ENCODE results near the gene ASS1. TPM values are rescaled to one million over a fixed set of nuclear protein-coding genes. Genes with fewer than 3 reads are reported as not detected.

The ASS1 gene
- polyA plus RNA-seq (2011; rRNA removed) (32.5 and 36.9 TPM in 2 replicates), polyA plus RNA-seq (2017; fragmentation: RNase III; extraction: RNeasy Plus Mini Kit Qiagen cat#74134 plus additional on column Dnase treatment) (11.3 to 12.9 TPM (median 11.8 TPM) in 3 replicates), polyA minus RNA-seq (2011; rRNA and poly(A)+ RNA removed) (17.1 and 24.9 TPM in 2 replicates)
- 13.7 and 16.0 TPM in 2 replicates for polyA plus RNA-seq (2012; cell fraction: cytosol; rRNA removed)
- 8.3 and 11.0 TPM in 2 replicates for polyA plus RNA-seq (2012; cell fraction: nucleus; rRNA removed)

- no peak for TF ChIP-seq SMC3 (IDR thresholded peaks at IDR 0.05)
- TF ChIP-seq, protein P1, sequence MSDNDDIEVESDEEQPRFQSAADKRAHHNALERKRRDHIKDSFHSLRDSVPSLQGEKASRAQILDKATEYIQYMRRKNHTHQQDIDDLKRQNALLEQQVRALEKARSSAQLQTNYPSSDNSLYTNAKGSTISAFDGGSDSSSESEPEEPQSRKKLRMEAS (IDR thresholded peaks at IDR 0.05): peak; percentile 58
- TF ChIP-seq NFE2L2 (conservative IDR thresholded peaks at IDR 0.05; ENCODE audit: low read length): no peak
- TF ChIP-seq, protein P2, sequence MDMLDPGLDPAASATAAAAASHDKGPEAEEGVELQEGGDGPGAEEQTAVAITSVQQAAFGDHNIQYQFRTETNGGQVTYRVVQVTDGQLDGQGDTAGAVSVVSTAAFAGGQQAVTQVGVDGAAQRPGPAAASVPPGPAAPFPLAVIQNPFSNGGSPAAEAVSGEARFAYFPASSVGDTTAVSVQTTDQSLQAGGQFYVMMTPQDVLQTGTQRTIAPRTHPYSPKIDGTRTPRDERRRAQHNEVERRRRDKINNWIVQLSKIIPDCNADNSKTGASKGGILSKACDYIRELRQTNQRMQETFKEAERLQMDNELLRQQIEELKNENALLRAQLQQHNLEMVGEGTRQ (IDR thresholded peaks at IDR 0.05): 0 out of 2 replicates have a peak, but pooled peaks have one; percentile 19
- peak; percentile 70 to 83 for ATAC-seq
- WGBS (ENCODE audit: missing lambda C conversion rate): no CpG with 5 or more reads among the region's 66 CpGs
- H3K4me2 ChIP-seq: peak within 1 kb of the TSS; percentile 100
- peak within 1 kb of the TSS; percentile 77 for H3K4me3 ChIP-seq
- ChIA-PET CTCF (interaction anchor here (0.9 to 2.7 kb wide), 2 partner anchors 11 to 30 kb away, joined by 4 to 26 read pairs; no protein-coding TSS in a partner anchor), POLR2A (no interaction called here)
- peaks cover 14% of the 10 kb centered on the region; the same call in 1 of the 3 replicates for H3K9me3 ChIP-seq
- DNase-seq (ENCODE audit: low read depth in 1 of 2, low spot score in 1 of 2): peak in 1 of 2 experiments; percentile 68
- peak within 1 kb of the TSS; percentile 58 to 85; a peak in 5 of 6 replicates for H3K27ac ChIP-seq
- FAIRE-seq: no peak
- peaks cover 31% of the 10 kb centered on the region for H3K4me1 ChIP-seq
Measured at GRCh38 chr9:130444565-130445221, at the start of gene ASS1. TSS of gene ASS1 (plus strand) at chr9:130444961. CDS start at chr9:130452229, 7,268 bp downstream.

DNA sequence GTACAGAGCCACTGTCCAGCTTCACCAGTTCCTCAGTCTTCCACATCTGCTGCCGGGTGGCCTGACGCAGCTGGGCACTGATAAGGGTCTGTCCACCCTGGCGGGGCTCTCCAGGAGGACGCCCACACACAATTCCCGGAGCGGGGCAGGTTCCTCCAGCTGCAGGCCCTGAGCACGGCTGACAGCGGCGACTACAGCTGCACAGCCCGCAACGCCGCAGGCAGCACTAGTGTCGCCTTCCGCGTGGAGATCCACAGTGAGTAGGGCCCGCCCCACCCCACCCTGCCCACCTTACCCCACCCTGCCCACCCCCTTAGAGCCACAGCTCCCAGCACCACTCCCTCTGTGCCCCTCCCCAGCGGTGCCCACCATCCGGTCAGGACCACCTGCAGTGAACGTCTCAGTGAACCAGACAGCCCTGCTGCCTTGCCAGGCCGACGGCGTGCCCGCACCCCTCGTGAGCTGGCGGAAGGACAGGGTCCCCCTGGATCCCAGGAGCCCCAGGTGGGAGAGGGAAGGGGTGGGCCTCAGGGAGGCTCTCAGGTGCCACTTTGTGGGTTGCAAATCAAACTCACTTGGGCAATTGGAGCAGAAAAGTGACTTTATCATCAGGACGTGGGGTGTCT, 48.8 kb upstream of the ASS1 start:
- DNase-seq (ENCODE audit: low read depth in 1 of 2, low spot score in 1 of 2): no peak
- no peak for FAIRE-seq

GRCh38 chr9:130396581-130396980, 48.2 kb upstream of the ASS1 start:
- ChIA-PET POLR2A (no interaction called here), CTCF (interaction anchor here (1.7 kb wide), 1 partner anchor 14 kb away, joined by 4 read pairs; no protein-coding TSS in a partner anchor)
- H3K9me3 ChIP-seq: no peaks in the 10 kb centered on the region
- no peaks in the 10 kb centered on the region for H3K4me1 ChIP-seq
- FAIRE-seq: no peak
- 72% methylated on average over 3 of the region's 4 CpGs for WGBS (ENCODE audit: missing lambda C conversion rate)
- no peak for TF ChIP-seq HOXB5 (CRISPR knock-in tag; IDR thresholded peaks at IDR 0.05)
- TF ChIP-seq RARB (CRISPR knock-in tag; IDR thresholded peaks at IDR 0.05): no peak
- peak in 1 of 2 experiments; percentile 63; a peak in 3 of 6 replicates for ATAC-seq
- no peak overlapping the region for H3K27ac ChIP-seq
- no peak overlapping the region for H3K4me3 ChIP-seq
- peak in 1 of 2 experiments; percentile 25 for DNase-seq (ENCODE audit: low read depth in 1 of 2, low spot score in 1 of 2)
- H3K4me2 ChIP-seq: no peak overlapping the region

More for the DNA sequence above, 48.8 kb upstream of the ASS1 start:
- Histone ChIP-seq H3K4me2 (no peak overlapping the region), H3K27ac (no peak overlapping the region), H3K4me3 (no peak overlapping the region), H3K4me1 (no peaks in the 10 kb centered on the region), H3K9me3 (no peaks in the 10 kb centered on the region)
- no peak for ATAC-seq
- TF ChIP-seq CBX8 (IDR thresholded peaks at IDR 0.05) (no peak), NPAS2 (CRISPR knock-in tag; IDR thresholded peaks at IDR 0.05; ENCODE audit: borderline replicate concordance) (no peak), RFX5 (IDR thresholded peaks at IDR 0.05) (no peak), HDAC2 (IDR thresholded peaks at IDR 0.05) (no peak), RARB (CRISPR knock-in tag; IDR thresholded peaks at IDR 0.05) (no peak)
- TF ChIP-seq, protein P3, sequence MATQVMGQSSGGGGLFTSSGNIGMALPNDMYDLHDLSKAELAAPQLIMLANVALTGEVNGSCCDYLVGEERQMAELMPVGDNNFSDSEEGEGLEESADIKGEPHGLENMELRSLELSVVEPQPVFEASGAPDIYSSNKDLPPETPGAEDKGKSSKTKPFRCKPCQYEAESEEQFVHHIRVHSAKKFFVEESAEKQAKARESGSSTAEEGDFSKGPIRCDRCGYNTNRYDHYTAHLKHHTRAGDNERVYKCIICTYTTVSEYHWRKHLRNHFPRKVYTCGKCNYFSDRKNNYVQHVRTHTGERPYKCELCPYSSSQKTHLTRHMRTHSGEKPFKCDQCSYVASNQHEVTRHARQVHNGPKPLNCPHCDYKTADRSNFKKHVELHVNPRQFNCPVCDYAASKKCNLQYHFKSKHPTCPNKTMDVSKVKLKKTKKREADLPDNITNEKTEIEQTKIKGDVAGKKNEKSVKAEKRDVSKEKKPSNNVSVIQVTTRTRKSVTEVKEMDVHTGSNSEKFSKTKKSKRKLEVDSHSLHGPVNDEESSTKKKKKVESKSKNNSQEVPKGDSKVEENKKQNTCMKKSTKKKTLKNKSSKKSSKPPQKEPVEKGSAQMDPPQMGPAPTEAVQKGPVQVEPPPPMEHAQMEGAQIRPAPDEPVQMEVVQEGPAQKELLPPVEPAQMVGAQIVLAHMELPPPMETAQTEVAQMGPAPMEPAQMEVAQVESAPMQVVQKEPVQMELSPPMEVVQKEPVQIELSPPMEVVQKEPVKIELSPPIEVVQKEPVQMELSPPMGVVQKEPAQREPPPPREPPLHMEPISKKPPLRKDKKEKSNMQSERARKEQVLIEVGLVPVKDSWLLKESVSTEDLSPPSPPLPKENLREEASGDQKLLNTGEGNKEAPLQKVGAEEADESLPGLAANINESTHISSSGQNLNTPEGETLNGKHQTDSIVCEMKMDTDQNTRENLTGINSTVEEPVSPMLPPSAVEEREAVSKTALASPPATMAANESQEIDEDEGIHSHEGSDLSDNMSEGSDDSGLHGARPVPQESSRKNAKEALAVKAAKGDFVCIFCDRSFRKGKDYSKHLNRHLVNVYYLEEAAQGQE (IDR thresholded peaks at IDR 0.05): no peak
- WGBS (ENCODE audit: missing lambda C conversion rate): 100% methylated on average over 1 of the region's 26 CpGs
- ChIA-PET POLR2A (no interaction called here), CTCF (interaction anchor here (1.7 kb wide), 1 partner anchor 13 kb away, joined by 4 read pairs; no protein-coding TSS in a partner anchor)

Data from A549 (cell line).